K562 (cell line): ENCODE data around the gene HDLBP. TPM values are rescaled to one million over a fixed set of nuclear protein-coding genes. Genes with fewer than 3 reads are reported as not detected.

Experiments
- ATAC-seq: fragments of 200-7000 bp; cut with Tn5 transposase; 3 replicates; pipeline ENCODE4 v1.9.1; 2020; ENCODE audit warnings: moderate library complexity
- BruUV-seq: library from RNA; stranded (reverse); fragments of 400-500 nt; replicated peaks from 2 replicates; lab custom pipeline; 2021; lab: Mats Ljungman, UMichigan
- CTCF ChIA-PET: fragments of 300-600 bp; formaldehyde crosslinking; extraction: SDS; loops from one replicate; lab custom pipeline; 2021; ENCODE audit warnings: low intra/inter-chr PET ratio; lab: Yijun Ruan, JAX
- POLR2A ChIA-PET: fragments of 300-600, 350-650 bp; sonication (Branson Sonifier 250); formaldehyde crosslinking; extraction: SDS; loops from one replicate; lab custom pipeline; 2021; ENCODE audit warnings: antibody characterized with exemption, inconsistent platforms; lab: Yijun Ruan, JAX
- DNase-seq, 4 experiments: peaks; one replicate each; pipeline versions ENCODE4 v3.0.0 to v3.0.0-alpha.2; 2011 to 2018; ENCODE audit warnings: low spot score in 3 of 4, mixed read lengths in 3 of 4; ENCODE audit errors: extremely low read depth in 1 of 4
- FAIRE-seq: peaks from 2 replicates; lab custom pipeline; 2011; peaks lifted over from hg19 to GRCh38; lab: Jason Lieb, UNC
- H2AFZ ChIP-seq: 2 replicates; pipeline ENCODE4 v1.6.0; 2011; ENCODE audit warnings: low read depth, low read length, control low read depth, inconsistent platforms
- H3K27ac ChIP-seq: fragments of 200-600 bp; 3 replicates; pipeline ENCODE4 v1.8.0; 2011; ENCODE audit warnings: low read depth, mild to moderate bottlenecking, control low read depth, inconsistent platforms, low read length, moderate library complexity, mixed read lengths; ENCODE audit errors: extremely low read depth
- H3K27me3 ChIP-seq, 2 experiments: fragments of 300-600 bp in 1 of 2; 2 replicates in 1 of 2; 3 replicates in 1 of 2; pipeline versions ENCODE4 v1.6.0 to v1.8.0; 2011; ENCODE audit warnings: inconsistent platforms in 2 of 2, low read length in 2 of 2, mild to moderate bottlenecking in 1 of 2, mixed read lengths in 1 of 2, moderate library complexity in 1 of 2; ENCODE audit not compliant: control insufficient read depth in 2 of 2, insufficient read depth in 2 of 2
- H3K36me3 ChIP-seq: fragments of 300-600 bp; 3 replicates; pipeline ENCODE4 v1.8.0; 2011; ENCODE audit warnings: mild to moderate bottlenecking, low read length, inconsistent platforms; ENCODE audit not compliant: control insufficient read depth, insufficient read depth
- H3K4me1 ChIP-seq, 2 experiments: fragments of 200-600 bp in 1 of 2; replicated peaks in 1 of 2; 2 replicates in 1 of 2; 3 replicates in 1 of 2; pipeline versions ENCODE4 v1.5.1 to v1.8.0; 2011; ENCODE audit warnings: inconsistent platforms in 2 of 2, low read length in 2 of 2, mild to moderate bottlenecking in 1 of 2, mixed read lengths in 1 of 2, moderate library complexity in 1 of 2; ENCODE audit not compliant: control insufficient read depth in 2 of 2, insufficient read depth in 2 of 2
- H3K4me2 ChIP-seq: 2 replicates; pipeline ENCODE4 v1.6.1; 2011; ENCODE audit warnings: low read length, control low read depth, inconsistent platforms, mixed read lengths; ENCODE audit not compliant: insufficient read depth
- H3K4me3 ChIP-seq: fragments of 200-600 bp; sonication (generic), shearing (Covaris generic); 2 replicates; pipeline ENCODE4 v1.5.1; 2016; ENCODE audit warnings: control low read depth, inconsistent platforms
- H3K79me2 ChIP-seq: fragments of 200-600 bp; 3 replicates; pipeline ENCODE4 v1.8.0; 2011; ENCODE audit warnings: low read length, inconsistent platforms; ENCODE audit not compliant: control insufficient read depth, insufficient read depth
- H3K9ac ChIP-seq, 2 experiments: 2 replicates each; pipeline versions ENCODE4 v1.6.0 to v1.6.1; 2011; ENCODE audit warnings: low read depth in 2 of 2, low read length in 2 of 2, control low read depth in 1 of 2, inconsistent platforms in 1 of 2, mild to moderate bottlenecking in 1 of 2, mixed read lengths in 1 of 2; ENCODE audit not compliant: insufficient read depth in 1 of 2
- H3K9me1 ChIP-seq: one replicate; pipeline ENCODE4 v1.6.0; 2011; ENCODE audit warnings: inconsistent platforms, mild to moderate bottlenecking, low read length, moderate library complexity; ENCODE audit not compliant: control insufficient read depth, insufficient read depth
- H3K9me3 ChIP-seq: replicated peaks from 2 replicates; pipeline ENCODE4 v1.5.1; 2011; ENCODE audit warnings: low read depth, low read length, inconsistent platforms; ENCODE audit not compliant: control insufficient read depth, insufficient read depth
- H4K20me1 ChIP-seq: replicated peaks from 2 replicates; pipeline ENCODE4 v1.6.1; 2011; ENCODE audit warnings: low read length, inconsistent platforms, mixed read lengths; ENCODE audit not compliant: control insufficient read depth, insufficient read depth
- CHD7 ChIP-seq: fragments of 200-600 bp; sonication (generic); IDR thresholded peaks from one replicate; pipeline ENCODE4 v1.6.1; 2012; ENCODE audit warnings: mild to moderate bottlenecking, low read depth, low read length, inconsistent platforms
- DACH1 ChIP-seq: fragments of 450-650 bp; IDR thresholded peaks from 2 replicates; pipeline ENCODE4 v1.6.1; 2018; ENCODE audit not compliant: partially characterized antibody
- L3MBTL2 ChIP-seq: fragments of 450-650 bp; IDR thresholded peaks from 2 replicates; pipeline ENCODE4 v1.6.1; 2016; ENCODE audit warnings: mild to moderate bottlenecking, moderate library complexity
- MTA1 ChIP-seq: fragments of 450-650 bp; IDR thresholded peaks from 2 replicates; pipeline ENCODE4 v1.6.1; 2017; ENCODE audit warnings: borderline replicate concordance
- PML ChIP-seq: IDR thresholded peaks from 2 replicates; pipeline ENCODE4 v1.6.1; 2012; ENCODE audit warnings: low read length, inconsistent platforms
- POLR3G ChIP-seq: IDR thresholded peaks from 2 replicates; pipeline ENCODE4 v1.6.1; 2011; ENCODE audit not compliant: insufficient read length, insufficient replicate concordance; ENCODE audit errors: extremely low read depth
- RNF219 ChIP-seq: fragments of 250-450 bp; sonication (Bioruptor Pico); IDR thresholded peaks from 2 replicates; pipeline ENCODE4 v1.5.0; 2022; ENCODE audit warnings: mild to moderate bottlenecking
- SPI1 ChIP-seq: IDR thresholded peaks from 2 replicates; pipeline ENCODE4 v1.6.1; 2011; ENCODE audit warnings: low read depth, low read length, control low read depth, borderline replicate concordance
- TSC22D4 ChIP-seq: fragments of 450-650 bp; IDR thresholded peaks from 2 replicates; pipeline ENCODE4 v1.6.1; 2016; ENCODE audit warnings: missing genetic modification characterization, missing biosample characterization, control low read depth
- ZSCAN29 ChIP-seq: fragments of 450-650 bp; IDR thresholded peaks from 2 replicates; pipeline ENCODE4 v1.6.1; 2017
- WGBS: fragments of 100-300 bp; shearing (Covaris generic); methylation state at CpG from one replicate; pipeline ENCODE4 v1.1.6; 2016; ENCODE audit warnings: low coverage, mixed read lengths; ENCODE audit not compliant: insufficient coverage; ENCODE audit errors: missing lambda C conversion rate; 5-methylcytosine and 5-hydroxymethylcytosine counted together
- in situ Hi-C: fragments of 300-500 bp; cut with MboI; formaldehyde crosslinking; loops from 4 replicates; pipeline ENCODE4 v1.15.0; 2018; ENCODE audit warnings: inconsistent platforms, mixed read lengths
- intact Hi-C: fragments of 100-400 bp; cut with micrococcal nuclease; formaldehyde crosslinking; loops from 2 replicates; pipeline ENCODE4 v1.14.2; 2022
- polyA plus RNA-seq, 8 experiments: library from polyadenylated mRNA; depleted of rRNA in 4 of 8; stranded (reverse) in 5 of 8; unstranded in 3 of 8; fragments of >200 nt; fragmentation: Nextera tagmentation in 2 of 8; fragmentation: Illumina TruSeq in 1 of 8; extraction: Ambion mirVana in 2 of 8; extraction: Trizol in 1 of 8; gene quantifications; 2 replicates each; pipeline versions ENCODE4 v1.2.1 to v1.2.3, GENCODE V29; 2011 to 2014; ENCODE audit warnings: inconsistent platforms in 1 of 8, missing spikeins in 1 of 8
- total RNA-seq, 7 experiments: library from RNA; depleted of rRNA in 6 of 7; stranded (reverse); fragments of >200 nt in 6 of 7; fragmentation: Illumina TruSeq in 2 of 7; extraction: Trizol in 2 of 7; gene quantifications; 2 replicates each; pipeline versions ENCODE4 v1.2.1 to v1.2.3, GENCODE V29; 2011 to 2021; ENCODE audit warnings: low replicate concordance in 1 of 7

Gene HDLBP
- total and polyA plus RNA-seq, 9 of the 15 experiments (the other 6 are each of a cell fraction or from before 2014, with no cell fraction given) = 24.4 to 378 (median 146) TPM

GRCh38 chr2:241350530-241350877 lies 35.0 kb upstream of the HDLBP start (continued):
- no peak for TF ChIP-seq RNF219
- no peak for TF ChIP-seq TSC22D4 (tag)
- TF ChIP-seq PML = no peak
- TF ChIP-seq, all 486 proteins: peak for 0

GRCh38 chr2:241349941-241350340 lies 34.5 kb upstream of the HDLBP start:
- Histone ChIP-seq H3K4me2 (no peak overlapping the region), H3K27ac (no peak overlapping the region), H3K9me3 (no peaks in the 10 kb centered on the region), H3K9ac (no peak overlapping the region), H3K27me3 (no peaks in the 10 kb centered on the region), H3K4me1 (peaks cover 3 to 7% of the 10 kb centered on the region in 2 experiments; a peak in 4 of 5 replicates), H4K20me1 (no peaks in the 10 kb centered on the region; the same call in 1 of the 2 replicates), H3K79me2 (no peaks in the 10 kb centered on the region), H3K9me1 (no peaks in the 10 kb centered on the region), H3K36me3 (peaks cover 90% of the 10 kb centered on the region; the same call in 2 of the 3 replicates), H3K4me3 (no peak overlapping the region), H2AFZ (no peak overlapping the region)
- ChIA-PET POLR2A (no interaction called here), CTCF (no interaction called here)
- FAIRE-seq = no peak
- BruUV-seq = no TSS peak
- 98% methylated on average over 8 of the region's 8 CpGs for WGBS
- in situ Hi-C loops = no loop called here
- no peak for ATAC-seq
- no peak for DNase-seq
- intact Hi-C loops = no loop called here
- TF ChIP-seq SPI1 = no peak
- no peak for TF ChIP-seq DACH1
- TF ChIP-seq L3MBTL2 = no peak
- TF ChIP-seq CHD7 = no peak
- TF ChIP-seq POLR3G = no peak
- TF ChIP-seq ZSCAN29 = no peak
- no peak for TF ChIP-seq MTA1
